Lung microvascular endothelial cell (primary cell): ENCODE data around the gene RBMY1B. TPM values are rescaled to one million over a fixed set of nuclear protein-coding genes. Genes with fewer than 3 reads are reported as not detected.
"Not testable (repeated sequence)": the region's sequence is repeated elsewhere in the genome, so short reads cannot be mapped to it uniquely, and the experiment has no call there.

Source experiments
- DNase-seq, 2 donors: peaks; one replicate each; pipeline versions ENCODE4 v3.0.0 to v3.0.0-alpha.2; 2010; ENCODE audit warnings: low read depth in 2 of 2
- total RNA-seq: library from RNA; depleted of rRNA; stranded (reverse); fragments of >200 nt; gene quantifications from 2 replicates; pipeline ENCODE4 v1.2.1, GENCODE V29; 2014

Gene RBMY1B
- total RNA-seq = not detected in 2 replicates

DNA sequence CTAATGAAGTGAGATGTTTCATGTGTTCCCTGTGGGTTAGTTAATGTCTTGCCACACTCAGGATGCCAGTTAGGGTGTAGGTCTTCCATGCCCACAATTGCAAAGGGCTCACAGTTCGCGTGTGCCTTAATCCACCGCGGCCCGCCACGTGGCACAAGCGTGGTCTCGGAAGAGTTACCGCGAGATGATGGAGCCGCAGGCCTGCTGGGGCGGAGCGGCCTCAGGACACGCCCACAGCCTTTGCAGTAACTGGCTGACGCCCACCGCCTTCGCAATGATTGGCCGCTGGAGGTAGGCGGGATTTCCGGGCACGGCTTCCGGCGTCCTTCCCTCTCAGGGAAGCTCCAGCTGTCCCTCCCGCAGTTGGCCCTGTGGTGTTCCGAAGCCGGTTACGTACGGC is at the start of gene RBMY1B:
RBMY1B (plus strand) TSS at position 301 of the 400 bp plus-strand sequence. CDS start 2,013 bp downstream, outside the sequence.
- not testable (repeated sequence) for DNase-seq

DNA sequence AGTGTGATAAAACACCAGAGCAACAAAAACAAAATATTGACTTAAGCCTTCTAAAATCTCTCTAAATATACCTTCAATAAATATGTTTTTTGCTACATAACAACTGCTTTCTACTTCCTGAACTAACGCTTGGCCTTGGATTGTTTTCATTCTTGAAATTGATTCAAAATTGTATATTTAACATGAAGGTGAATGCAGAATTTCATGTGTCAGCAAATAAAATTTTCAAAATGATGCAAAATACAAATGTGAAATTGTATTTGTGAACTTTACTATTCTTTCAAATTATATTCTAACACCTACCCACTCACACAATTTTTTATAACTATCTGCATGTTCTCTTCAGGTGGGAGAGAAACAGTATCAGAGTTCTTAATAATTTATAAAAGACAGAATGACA is 48.2 kb upstream of the RBMY1B start:
- DNase-seq = not testable (repeated sequence)

- DNase-seq = no peak
Measured at GRCh38 chrY:21482967-21483366, 28.2 kb upstream of the RBMY1B start.

DNA sequence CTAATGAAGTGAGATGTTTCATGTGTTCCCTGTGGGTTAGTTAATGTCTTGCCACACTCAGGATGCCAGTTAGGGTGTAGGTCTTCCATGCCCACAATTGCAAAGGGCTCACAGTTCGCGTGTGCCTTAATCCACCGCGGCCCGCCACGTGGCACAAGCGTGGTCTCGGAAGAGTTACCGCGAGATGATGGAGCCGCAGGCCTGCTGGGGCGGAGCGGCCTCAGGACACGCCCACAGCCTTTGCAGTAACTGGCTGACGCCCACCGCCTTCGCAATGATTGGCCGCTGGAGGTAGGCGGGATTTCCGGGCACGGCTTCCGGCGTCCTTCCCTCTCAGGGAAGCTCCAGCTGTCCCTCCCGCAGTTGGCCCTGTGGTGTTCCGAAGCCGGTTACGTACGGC is 23.4 kb downstream of the RBMY1B start, which contains the start of gene RBMY1A1:
RBMY1A1 (plus strand) TSS at position 301 of the 400 bp plus-strand sequence. CDS start 2,013 bp downstream, outside the sequence.
- DNase-seq = not testable (repeated sequence)

DNA sequence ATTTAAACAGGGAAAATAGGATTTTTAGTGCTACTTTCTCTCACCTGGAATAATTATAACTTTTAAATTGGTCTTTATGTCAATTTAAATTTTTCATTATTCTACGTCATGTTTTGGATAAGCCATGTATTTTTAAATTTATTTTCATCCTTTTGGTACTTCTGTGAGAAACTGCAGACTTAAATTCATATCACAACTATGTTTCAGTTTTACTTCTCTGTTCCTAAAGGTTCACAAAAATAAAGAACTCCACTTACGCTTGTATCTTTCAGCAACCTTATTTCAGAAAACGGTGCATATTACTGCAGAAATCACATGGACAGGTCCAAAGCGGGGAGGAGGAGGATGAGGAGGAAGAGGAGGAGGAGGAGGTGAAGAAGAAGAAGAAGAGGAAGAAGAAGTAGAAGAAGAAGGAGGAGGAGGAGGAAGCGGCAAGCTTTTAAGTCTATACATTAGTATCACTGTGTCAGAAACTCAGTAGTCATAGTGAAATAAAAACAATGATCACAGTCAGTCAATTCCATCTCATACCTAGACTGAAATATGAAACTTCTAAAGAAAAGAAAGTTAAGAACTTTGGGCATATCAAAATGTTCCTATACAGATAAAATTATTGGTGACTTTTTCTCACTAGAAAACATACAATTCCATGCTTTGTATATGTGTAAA is 48.3 kb downstream of the RBMY1B start:
- DNase-seq = not testable (repeated sequence)

Other genes starting within 250 kb of the RBMY1B start
- not detected in 2 replicates for gene RBMY1A1, start 23.5 kb downstream of the RBMY1B start, total RNA-seq